ENCODE results near the gene CLDN1. TPM values are rescaled to one million over a fixed set of nuclear protein-coding genes. Genes with fewer than 3 reads are reported as not detected.

Gene CLDN1
- polyA plus RNA-seq, 1 of the 3 experiments (the other 2 are of a cell fraction): 0.82 TPM

DNA sequence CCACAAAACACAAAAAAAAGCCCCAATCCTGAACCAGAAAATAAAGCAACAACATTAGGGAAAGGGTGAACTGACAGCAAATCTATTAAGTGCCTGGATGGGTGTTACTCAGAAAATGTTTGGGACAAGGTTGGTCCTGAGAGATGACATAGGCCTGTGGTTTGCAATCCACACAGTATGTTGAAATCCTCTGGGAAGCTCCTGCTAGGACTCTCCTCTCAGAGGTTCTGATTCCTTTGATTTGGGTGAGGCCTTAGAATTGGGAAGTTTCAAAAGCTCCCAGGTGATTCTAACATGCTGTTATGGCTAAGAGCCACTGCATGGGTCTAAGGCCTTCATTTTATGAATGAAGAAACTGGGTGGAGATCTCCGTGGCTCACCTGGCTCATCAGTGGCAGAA, 18.4 kb downstream of the CLDN1 start:
- H3K79me2 ChIP-seq (ENCODE audit: insufficient read depth): no peaks in the 10 kb centered on the region
- no peaks in the 10 kb centered on the region for H3K9me3 ChIP-seq
- peaks cover 12% of the 10 kb centered on the region for H3K27me3 ChIP-seq (ENCODE audit: insufficient read depth)
- no peaks in the 10 kb centered on the region for H3K9me2 ChIP-seq
- ChIA-PET POLR2A (no interaction called here), CTCF (interaction anchor here (1.5 to 4.5 kb wide), 2 partner anchors 18 to 34 kb away, joined by 3 to 22 read pairs; partner anchors contain the start of gene CLDN1)
- no peak for DNase-seq
- 0% methylated on average over 1 of the region's 1 CpG for WGBS (ENCODE audit: low lambda C conversion rate)
- no peak overlapping the region for H3K4me2 ChIP-seq
- no peak overlapping the region for H2AFZ ChIP-seq (ENCODE audit: low read depth)
- no peaks in the 10 kb centered on the region for H3K4me1 ChIP-seq (ENCODE audit: control insufficient read depth in 1 of 2, insufficient read depth in 2 of 2, low read depth in 1 of 2, low read length in 1 of 2)
- TF ChIP-seq RCOR1 (IDR thresholded peaks at IDR 0.05; ENCODE audit: low read length) (no peak), FOSL2 (IDR thresholded peaks at IDR 0.05; ENCODE audit: borderline replicate concordance, low read depth) (no peak), SIN3A (IDR thresholded peaks at IDR 0.05; ENCODE audit: borderline replicate concordance, low read depth, low read length) (no peak), TEAD4 (IDR thresholded peaks at IDR 0.05; ENCODE audit: borderline replicate concordance, insufficient read depth) (no peak), JUND (IDR thresholded peaks at IDR 0.05) (no peak), TCF12 (IDR thresholded peaks at IDR 0.05) (no peak), TAF1 (IDR thresholded peaks at IDR 0.05; ENCODE audit: borderline replicate concordance, low read depth, low read length) (no peak), FOXM1 (IDR thresholded peaks at IDR 0.05; ENCODE audit: low read depth) (no peak), NRF1 (IDR thresholded peaks at IDR 0.05; ENCODE audit: low read depth, low read length) (no peak), GATA2 (CRISPR knock-in tag; IDR thresholded peaks at IDR 0.05) (no peak)
- TF ChIP-seq, protein P1, sequence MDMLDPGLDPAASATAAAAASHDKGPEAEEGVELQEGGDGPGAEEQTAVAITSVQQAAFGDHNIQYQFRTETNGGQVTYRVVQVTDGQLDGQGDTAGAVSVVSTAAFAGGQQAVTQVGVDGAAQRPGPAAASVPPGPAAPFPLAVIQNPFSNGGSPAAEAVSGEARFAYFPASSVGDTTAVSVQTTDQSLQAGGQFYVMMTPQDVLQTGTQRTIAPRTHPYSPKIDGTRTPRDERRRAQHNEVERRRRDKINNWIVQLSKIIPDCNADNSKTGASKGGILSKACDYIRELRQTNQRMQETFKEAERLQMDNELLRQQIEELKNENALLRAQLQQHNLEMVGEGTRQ (IDR thresholded peaks at IDR 0.05; ENCODE audit: borderline replicate concordance, low read depth, low read length): no peak
- TF ChIP-seq, protein P2, sequence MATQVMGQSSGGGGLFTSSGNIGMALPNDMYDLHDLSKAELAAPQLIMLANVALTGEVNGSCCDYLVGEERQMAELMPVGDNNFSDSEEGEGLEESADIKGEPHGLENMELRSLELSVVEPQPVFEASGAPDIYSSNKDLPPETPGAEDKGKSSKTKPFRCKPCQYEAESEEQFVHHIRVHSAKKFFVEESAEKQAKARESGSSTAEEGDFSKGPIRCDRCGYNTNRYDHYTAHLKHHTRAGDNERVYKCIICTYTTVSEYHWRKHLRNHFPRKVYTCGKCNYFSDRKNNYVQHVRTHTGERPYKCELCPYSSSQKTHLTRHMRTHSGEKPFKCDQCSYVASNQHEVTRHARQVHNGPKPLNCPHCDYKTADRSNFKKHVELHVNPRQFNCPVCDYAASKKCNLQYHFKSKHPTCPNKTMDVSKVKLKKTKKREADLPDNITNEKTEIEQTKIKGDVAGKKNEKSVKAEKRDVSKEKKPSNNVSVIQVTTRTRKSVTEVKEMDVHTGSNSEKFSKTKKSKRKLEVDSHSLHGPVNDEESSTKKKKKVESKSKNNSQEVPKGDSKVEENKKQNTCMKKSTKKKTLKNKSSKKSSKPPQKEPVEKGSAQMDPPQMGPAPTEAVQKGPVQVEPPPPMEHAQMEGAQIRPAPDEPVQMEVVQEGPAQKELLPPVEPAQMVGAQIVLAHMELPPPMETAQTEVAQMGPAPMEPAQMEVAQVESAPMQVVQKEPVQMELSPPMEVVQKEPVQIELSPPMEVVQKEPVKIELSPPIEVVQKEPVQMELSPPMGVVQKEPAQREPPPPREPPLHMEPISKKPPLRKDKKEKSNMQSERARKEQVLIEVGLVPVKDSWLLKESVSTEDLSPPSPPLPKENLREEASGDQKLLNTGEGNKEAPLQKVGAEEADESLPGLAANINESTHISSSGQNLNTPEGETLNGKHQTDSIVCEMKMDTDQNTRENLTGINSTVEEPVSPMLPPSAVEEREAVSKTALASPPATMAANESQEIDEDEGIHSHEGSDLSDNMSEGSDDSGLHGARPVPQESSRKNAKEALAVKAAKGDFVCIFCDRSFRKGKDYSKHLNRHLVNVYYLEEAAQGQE (IDR thresholded peaks at IDR 0.05; ENCODE audit: low read depth, low read length): no peak
- TF ChIP-seq, protein P3, sequence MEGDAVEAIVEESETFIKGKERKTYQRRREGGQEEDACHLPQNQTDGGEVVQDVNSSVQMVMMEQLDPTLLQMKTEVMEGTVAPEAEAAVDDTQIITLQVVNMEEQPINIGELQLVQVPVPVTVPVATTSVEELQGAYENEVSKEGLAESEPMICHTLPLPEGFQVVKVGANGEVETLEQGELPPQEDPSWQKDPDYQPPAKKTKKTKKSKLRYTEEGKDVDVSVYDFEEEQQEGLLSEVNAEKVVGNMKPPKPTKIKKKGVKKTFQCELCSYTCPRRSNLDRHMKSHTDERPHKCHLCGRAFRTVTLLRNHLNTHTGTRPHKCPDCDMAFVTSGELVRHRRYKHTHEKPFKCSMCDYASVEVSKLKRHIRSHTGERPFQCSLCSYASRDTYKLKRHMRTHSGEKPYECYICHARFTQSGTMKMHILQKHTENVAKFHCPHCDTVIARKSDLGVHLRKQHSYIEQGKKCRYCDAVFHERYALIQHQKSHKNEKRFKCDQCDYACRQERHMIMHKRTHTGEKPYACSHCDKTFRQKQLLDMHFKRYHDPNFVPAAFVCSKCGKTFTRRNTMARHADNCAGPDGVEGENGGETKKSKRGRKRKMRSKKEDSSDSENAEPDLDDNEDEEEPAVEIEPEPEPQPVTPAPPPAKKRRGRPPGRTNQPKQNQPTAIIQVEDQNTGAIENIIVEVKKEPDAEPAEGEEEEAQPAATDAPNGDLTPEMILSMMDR (IDR thresholded peaks at IDR 0.05): no peak
- TF ChIP-seq, protein P4, sequence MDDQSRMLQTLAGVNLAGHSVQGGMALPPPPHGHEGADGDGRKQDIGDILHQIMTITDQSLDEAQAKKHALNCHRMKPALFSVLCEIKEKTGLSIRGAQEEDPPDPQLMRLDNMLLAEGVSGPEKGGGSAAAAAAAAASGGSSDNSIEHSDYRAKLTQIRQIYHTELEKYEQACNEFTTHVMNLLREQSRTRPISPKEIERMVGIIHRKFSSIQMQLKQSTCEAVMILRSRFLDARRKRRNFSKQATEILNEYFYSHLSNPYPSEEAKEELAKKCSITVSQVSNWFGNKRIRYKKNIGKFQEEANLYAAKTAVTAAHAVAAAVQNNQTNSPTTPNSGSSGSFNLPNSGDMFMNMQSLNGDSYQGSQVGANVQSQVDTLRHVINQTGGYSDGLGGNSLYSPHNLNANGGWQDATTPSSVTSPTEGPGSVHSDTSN (IDR thresholded peaks at IDR 0.05): no peak
- TF ChIP-seq, protein P5, sequence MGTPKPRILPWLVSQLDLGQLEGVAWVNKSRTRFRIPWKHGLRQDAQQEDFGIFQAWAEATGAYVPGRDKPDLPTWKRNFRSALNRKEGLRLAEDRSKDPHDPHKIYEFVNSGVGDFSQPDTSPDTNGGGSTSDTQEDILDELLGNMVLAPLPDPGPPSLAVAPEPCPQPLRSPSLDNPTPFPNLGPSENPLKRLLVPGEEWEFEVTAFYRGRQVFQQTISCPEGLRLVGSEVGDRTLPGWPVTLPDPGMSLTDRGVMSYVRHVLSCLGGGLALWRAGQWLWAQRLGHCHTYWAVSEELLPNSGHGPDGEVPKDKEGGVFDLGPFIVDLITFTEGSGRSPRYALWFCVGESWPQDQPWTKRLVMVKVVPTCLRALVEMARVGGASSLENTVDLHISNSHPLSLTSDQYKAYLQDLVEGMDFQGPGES (IDR thresholded peaks at IDR 0.05; ENCODE audit: low read depth, low read length): no peak
- no peak overlapping the region for H3K9ac ChIP-seq
- H3F3A ChIP-seq (replicated peaks; ENCODE audit: insufficient read depth): no peaks in the 10 kb centered on the region
- no peaks in the 10 kb centered on the region for H4K20me1 ChIP-seq (ENCODE audit: insufficient read depth)
- H3K4me3 ChIP-seq (ENCODE audit: low read depth in 2 of 2, low read length in 1 of 2): no peak overlapping the region
- H3K36me3 ChIP-seq (replicated peaks in 1 of 2; ENCODE audit: control insufficient read depth in 1 of 2, insufficient read depth in 2 of 2, low read length in 1 of 2): no peaks in the 10 kb centered on the region
- no peak overlapping the region for H3K27ac ChIP-seq (ENCODE audit: low read depth in 2 of 2, low read length in 1 of 2)

Measured in SK-N-SH (cell line).